A172 (cell line): Measurements from ENCODE around the gene PTGFRN. TPM values are rescaled to one million over a fixed set of nuclear protein-coding genes. Genes with fewer than 3 reads are reported as not detected.
A peak's percentile ranks its signal among the peaks of the same experiment; 100 is the strongest.
"Not testable (repeated sequence)": the region's sequence is repeated elsewhere in the genome, so short reads cannot be mapped to it uniquely, and the experiment has no call there.

Experiments used
- DNase-seq: peaks from one replicate; pipeline ENCODE4 v3.0.0-alpha.2; 2015; ENCODE audit warnings: low spot score
- total RNA-seq: library from RNA; depleted of rRNA; stranded (reverse); fragments of >200 nt; shearing (Covaris generic); gene quantifications from 2 replicates; pipeline ENCODE4 v1.2.3, GENCODE V29; 2014

The PTGFRN gene
- total RNA-seq, 1 experiment from 2014 or later: 55.4 TPM

DNA sequence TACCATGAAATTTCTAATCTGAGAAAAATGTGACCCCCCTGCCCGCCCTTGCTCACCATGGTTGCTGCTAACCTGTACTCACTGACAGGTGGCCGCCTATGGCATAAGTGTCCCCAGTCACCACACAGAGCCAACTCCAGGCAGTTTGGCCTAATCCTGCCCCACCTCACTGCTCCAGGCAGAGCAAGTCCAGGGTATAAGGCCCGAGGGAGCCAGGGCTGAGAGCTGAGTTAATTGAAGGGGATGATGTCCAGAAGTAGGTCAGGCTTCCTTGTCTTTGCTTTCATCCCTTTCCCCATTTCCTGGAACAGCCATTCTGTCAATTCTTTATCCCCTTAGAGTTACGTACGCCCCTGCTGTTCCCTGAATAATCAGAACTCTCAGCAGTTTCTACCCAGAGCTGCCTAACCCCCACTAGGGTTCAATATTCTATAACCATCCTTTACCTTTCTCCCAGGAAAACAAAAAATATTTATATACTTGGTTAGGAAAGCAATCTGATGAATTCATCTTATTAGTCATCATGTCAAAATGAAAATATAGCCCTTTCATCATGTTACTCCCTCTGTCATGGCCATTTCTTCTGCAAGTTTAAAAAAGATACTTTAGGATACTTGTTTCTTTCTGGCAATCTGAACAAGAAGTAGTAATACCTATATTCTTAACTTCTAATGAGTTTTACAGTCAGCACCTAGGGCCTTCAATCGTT, 62.4 kb downstream of the PTGFRN start:
- DNase-seq: no peak

- DNase-seq: no peak
Observed at GRCh38 chr1:116972674-116973030, 62.9 kb downstream of the PTGFRN start.

DNA sequence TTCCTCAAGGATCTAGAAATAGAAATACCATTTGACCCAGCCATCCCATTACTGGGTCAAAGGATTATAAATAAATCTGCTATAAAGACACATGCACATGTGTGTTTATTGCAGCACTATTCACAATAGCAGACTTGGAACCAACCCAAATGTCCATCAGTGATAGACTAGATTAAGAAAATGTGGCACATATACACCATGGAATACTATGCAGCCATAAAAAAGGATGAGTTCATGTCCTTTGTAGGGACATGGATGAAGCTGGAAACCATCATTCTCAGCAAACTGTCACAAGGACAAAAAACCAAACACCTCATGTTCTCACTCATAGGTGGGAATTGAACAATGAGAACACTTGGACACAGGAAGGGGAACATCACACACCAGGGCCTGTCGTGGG, 70.6 kb downstream of the PTGFRN start:
- not testable (repeated sequence) for DNase-seq

GRCh38 chr1:116981521-116982037, 71.9 kb downstream of the PTGFRN start:
- no peak for DNase-seq

- DNase-seq: no peak
Observed at GRCh38 chr1:116982319-116983004, 72.7 kb downstream of the PTGFRN start.

- DNase-seq: no peak
Observed at GRCh38 chr1:116983112-116983511, 73.4 kb downstream of the PTGFRN start.

- DNase-seq: no peak
Observed at GRCh38 chr1:116983678-116984077, 74.0 kb downstream of the PTGFRN start.

GRCh38 chr1:116984406-116985160, 74.9 kb downstream of the PTGFRN start:
- DNase-seq: no peak

DNA sequence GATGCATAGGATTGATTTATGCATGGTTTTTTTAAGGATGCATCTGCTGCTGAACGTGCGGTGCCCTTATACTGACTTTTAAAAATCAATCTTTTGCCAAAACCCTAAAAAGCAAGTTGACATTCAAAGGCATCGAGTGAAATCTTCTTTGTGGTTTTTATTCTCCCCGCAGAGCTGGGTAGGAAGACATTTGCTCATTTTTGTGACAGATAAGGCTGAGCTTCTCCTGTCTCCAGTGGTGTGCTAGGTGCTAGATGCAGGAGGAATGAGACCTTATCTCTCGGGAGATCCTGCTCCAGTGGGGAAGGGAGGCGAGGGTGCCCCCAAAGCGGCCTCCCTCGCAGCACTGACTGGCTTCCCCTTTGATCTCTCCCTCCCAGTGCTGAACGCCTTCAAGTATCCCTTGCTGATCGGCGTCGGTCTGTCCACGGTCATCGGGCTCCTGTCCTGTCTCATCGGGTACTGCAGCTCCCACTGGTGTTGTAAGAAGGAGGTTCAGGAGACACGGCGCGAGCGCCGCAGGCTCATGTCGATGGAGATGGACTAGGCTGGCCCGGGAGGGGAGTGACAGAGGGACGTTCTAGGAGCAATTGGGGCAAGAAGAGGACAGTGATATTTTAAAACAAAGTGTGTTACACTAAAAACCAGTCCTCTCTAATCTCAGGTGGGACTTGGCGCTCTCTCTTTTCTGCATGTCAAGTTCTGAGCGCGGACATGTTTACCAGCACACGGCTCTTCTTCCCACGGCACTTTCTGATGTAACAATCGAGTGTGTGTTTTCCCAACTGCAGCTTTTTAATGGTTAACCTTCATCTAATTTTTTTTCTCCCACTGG, 76.9 kb downstream of the PTGFRN start:
- DNase-seq: no peak

GRCh38 chr1:116987256-116987555, 77.5 kb downstream of the PTGFRN start:
- no peak for DNase-seq

GRCh38 chr1:116988248-116988647, 78.5 kb downstream of the PTGFRN start:
- peak; percentile 41 for DNase-seq

DNA sequence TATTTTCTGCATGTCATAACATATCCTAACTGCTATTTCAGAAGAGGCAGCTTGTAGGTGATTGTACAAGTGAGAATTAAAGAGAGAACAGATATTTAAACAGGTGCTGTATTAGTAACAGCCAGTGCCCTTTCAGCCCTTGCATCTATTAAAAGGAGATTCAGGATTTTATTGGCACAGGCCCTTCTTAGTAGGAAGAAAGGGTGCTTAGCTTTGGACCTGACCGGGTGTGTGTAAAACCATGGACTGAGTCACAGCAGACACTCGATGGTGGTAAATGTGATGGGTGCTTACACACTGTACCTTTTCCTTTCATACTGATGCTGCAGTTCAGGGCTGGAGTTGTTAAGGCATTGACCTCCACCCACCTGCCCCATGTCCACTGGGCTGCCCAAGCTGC, 79.2 kb downstream of the PTGFRN start:
- DNase-seq: no peak

- no peak for DNase-seq
Observed at GRCh38 chr1:116989835-116990234, 80.1 kb downstream of the PTGFRN start.

DNA sequence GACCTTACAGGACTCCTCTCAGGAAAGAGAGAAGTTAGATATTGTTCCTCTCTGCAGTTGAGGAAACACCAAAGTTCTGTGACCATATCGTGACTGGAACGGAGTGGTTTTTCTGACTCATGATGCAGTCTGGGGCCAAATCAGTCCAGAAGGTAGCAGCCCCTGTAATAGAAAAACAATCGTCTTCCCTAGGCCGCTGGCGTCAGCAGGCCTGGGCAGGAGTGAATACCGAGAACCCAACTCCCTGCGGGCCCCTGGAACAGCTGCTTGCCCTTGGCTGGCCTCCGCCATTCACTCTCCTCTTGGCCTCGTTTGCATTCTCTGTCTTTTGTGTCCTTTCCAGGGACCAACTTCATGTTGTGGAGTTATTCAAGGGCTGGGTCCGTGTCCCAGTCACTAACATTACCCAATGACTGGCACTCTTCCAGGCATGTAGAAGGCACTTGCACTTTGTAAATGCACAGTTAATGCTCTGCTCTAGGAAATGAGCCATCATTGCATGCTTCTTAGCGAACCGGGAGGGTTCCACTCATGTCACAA, 81.0 kb downstream of the PTGFRN start:
- no peak for DNase-seq

DNA sequence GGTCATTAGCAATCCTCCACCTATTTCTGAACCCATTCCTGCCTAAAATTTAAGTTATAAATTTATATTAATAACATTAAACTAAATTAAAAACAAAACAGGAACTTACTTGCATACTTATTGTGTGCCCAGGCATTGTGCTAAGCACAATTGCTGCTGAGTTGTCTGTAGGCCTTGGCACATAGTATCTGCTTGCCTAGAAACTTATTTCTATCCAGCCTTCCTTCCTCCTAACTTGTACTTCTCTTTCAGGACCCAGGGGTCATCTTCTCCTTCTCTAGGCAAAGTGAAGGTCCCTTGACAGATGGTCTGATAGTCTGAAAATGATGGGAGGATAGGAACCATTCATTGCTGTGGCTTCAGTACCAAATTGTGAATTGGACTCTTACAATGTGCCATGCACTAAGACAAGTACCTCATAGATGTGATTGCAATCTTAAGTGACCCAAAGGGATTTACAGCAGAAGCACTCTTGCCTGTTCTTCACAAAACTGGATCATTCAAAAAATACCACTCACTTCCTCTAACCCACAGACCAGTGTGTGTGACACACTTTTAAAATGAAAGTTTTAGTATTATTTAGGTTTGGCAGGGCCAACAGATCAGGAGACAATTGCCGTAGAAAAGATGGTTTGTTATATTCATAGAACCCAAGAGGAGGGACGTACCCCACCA, 81.6 kb downstream of the PTGFRN start:
- no peak for DNase-seq

GRCh38 chr1:116991918-116992317, 82.2 kb downstream of the PTGFRN start:
- DNase-seq: no peak

DNA sequence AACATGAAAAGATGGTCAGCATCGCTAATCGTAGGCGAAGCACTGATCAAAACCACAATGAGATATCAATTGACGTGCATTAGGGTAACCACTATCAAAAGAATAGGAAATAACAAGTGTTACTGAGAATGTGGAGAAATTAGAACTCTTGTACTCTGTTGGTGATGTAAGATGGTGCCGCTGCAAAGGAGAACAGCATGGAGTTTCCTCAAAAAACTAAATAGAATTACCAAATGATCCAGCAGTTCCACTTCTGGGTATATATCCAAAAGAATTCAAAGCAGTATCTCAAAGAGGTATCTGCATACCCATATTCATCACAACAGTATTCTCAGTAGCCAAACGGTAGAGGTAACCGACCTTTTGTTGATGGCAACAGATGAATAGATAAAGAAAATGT, 83.6 kb downstream of the PTGFRN start:
- no peak for DNase-seq

DNA sequence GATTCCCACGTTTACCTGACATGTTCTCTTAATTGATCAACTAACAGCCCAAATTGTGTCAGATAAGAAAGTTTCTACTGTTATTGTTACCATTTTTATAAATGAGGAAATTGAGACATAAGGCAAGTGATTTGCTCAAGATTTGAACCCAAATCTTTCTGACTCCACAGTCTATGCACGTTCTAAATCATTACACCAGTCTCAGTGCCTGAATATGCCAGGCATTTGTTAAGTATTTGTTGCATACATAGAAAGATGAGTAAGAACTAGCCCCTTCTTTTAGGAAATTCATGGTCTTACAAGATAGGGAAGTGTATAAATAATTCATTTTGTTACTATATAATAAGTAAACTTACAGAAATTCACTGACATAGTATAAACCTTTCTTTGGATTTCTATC, 84.7 kb downstream of the PTGFRN start:
- no peak for DNase-seq

- peak; percentile 12 for DNase-seq
Observed at GRCh38 chr1:116997066-116997465, 87.3 kb downstream of the PTGFRN start.

DNA sequence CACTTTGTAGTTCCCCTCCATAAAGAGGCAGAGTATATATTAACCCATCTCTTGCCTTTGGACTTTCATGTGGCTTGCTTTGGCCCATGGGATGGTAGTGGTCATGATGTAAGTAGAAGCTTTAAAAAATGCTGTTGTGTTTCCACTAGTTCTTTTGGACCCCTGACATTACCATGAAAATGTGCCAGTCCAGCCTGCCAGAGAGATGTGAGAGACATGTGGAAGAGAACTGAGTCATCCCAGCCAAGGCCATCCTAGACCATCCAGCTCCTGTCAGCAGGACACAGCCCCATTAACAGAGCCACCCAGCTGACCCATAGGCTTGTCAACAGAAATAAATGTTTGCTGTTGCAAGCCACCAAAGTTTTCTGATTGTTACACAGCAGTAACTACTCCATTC, 87.9 kb downstream of the PTGFRN start:
- no peak for DNase-seq

DNA sequence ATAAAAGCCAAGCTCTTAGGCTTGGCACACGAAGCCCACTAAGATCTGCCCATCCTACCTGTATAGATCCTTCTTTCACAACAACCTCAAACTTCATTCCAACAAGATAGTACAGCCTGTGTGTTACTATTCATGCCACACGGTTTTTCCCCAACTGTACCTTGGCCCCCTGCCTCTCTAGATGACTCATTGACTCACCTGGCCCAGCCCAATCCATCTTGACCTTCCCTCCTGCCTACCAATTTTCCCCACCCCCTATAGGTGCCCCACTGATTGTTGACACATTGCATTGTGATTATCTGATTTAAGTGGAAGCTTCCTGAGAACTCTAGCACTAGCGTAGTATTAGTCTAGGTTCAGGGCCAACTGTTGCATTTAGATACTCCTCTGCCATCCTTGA, 89.9 kb downstream of the PTGFRN start:
- DNase-seq: no peak
